ENCODE results near the gene B3GALT6.

Gene B3GALT6

GRCh38 chr1:1281533-1282321 is 49.7 kb downstream of the B3GALT6 start:
- TF ChIP-seq CTCF (IDR thresholded peaks at IDR 0.05; ENCODE audit: extremely low read depth, insufficient read depth, missing control alignments), result no peak
- DNase-seq (ENCODE audit: low spot score), result no peak

GRCh38 chr1:1282998-1283397 is 51.0 kb downstream of the B3GALT6 start:
- DNase-seq (ENCODE audit: low spot score), result no peak
- TF ChIP-seq CTCF (IDR thresholded peaks at IDR 0.05; ENCODE audit: extremely low read depth, insufficient read depth, missing control alignments), result no peak
- in situ Hi-C loops (cut with MboI; ENCODE audit: low pct_unique_long_range_greater_than_20kb, low sequenced_read_pairs, unreplicated experiment), result no loop called here

More at GRCh38 chr1:1281533-1282321, 49.7 kb downstream of the B3GALT6 start:
- in situ Hi-C loops (cut with MboI; ENCODE audit: low pct_unique_long_range_greater_than_20kb, low sequenced_read_pairs, unreplicated experiment), result no loop called here

- DNase-seq (ENCODE audit: low spot score), result peak; percentile 89
- in situ Hi-C loops (cut with MboI; ENCODE audit: low pct_unique_long_range_greater_than_20kb, low sequenced_read_pairs, unreplicated experiment), result no loop called here
- peak; percentile 32 for TF ChIP-seq CTCF (IDR thresholded peaks at IDR 0.05; ENCODE audit: extremely low read depth, insufficient read depth, missing control alignments)
These were observed 51.8 kb downstream of the B3GALT6 start for GRCh38 chr1:1283821-1284220.

Data from GM13977 (cell line).